ENCODE data around the gene PTPRCAP. TPM values are rescaled to one million over a fixed set of nuclear protein-coding genes. Genes with fewer than 3 reads are reported as not detected.
A peak's percentile ranks its signal among the peaks of the same experiment; 100 is the strongest.

Gene PTPRCAP
- total and polyA plus RNA-seq, 2 donors (not counting 1 experiment from before 2014, with no cell fraction given): 266 to 565 TPM

DNA sequence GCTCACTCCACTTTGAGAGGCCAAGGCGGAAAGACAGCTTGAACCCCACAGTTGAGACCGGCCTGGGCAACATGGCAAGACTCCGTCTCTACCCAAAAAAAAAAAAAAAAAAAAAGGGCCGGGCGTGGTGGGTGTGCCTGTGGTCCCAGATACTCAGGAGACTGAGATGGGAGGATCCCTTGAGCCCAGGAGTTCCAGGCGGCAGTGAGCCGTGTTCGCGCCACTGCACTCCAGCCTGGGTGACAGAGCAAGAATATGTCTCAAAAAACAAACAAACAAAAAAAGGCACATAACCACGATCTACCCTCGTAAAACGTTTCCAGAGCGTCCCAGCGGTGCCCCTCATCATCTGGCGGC lies 46.6 kb downstream of the PTPRCAP start:
- Histone ChIP-seq H3K4me1 (ENCODE audit: control insufficient read depth in 2 of 2, insufficient read depth in 2 of 2, low read length in 2 of 2) (peaks cover 10 to 29% of the 10 kb centered on the region in 2 donors), H3K4me3 (ENCODE audit: control extremely low read depth in 1 of 5, extremely low read depth in 1 of 5, insufficient read depth in 1 of 5, low read depth in 2 of 5, low read length in 4 of 5) (peak overlapping the region; percentile 63 to 95 (median 81)), H3K27me3 (replicated peaks in 1 of 4; ENCODE audit: control extremely low read depth in 1 of 4, control insufficient read depth in 3 of 4, insufficient read depth in 4 of 4, low read length in 3 of 4) (no peaks in the 10 kb centered on the region), H3K79me2 (ENCODE audit: control insufficient read depth, insufficient read depth, low read length) (peaks cover 38% of the 10 kb centered on the region), H4K20me1 (ENCODE audit: control insufficient read depth, insufficient read depth, low read length, poor library complexity, severe bottlenecking) (peaks cover 32% of the 10 kb centered on the region), H3K9me3 (ENCODE audit: control extremely low read depth in 1 of 3, control insufficient read depth in 2 of 3, insufficient read depth in 1 of 3, low read length in 2 of 3) (no peaks in the 10 kb centered on the region), H3K9ac (ENCODE audit: low read length) (peak overlapping the region; percentile 83), H3K4me2 (replicated peaks; ENCODE audit: low read depth, low read length, poor library complexity, severe bottlenecking) (peak overlapping the region; percentile 99), H3K27ac (ENCODE audit: low read length in 2 of 2) (peak overlapping the region; percentile 33 to 78), H2AFZ (ENCODE audit: insufficient read depth, low read depth, low read length, poor library complexity, severe bottlenecking) (peak overlapping the region; percentile 87), H3K36me3 (replicated peaks in 1 of 2; ENCODE audit: control extremely low read depth in 1 of 2, control insufficient read depth in 1 of 2, extremely low read depth in 1 of 2, insufficient read depth in 2 of 2, low read length in 1 of 2) (peaks cover 0 to 2% of the 10 kb centered on the region in 2 experiments)
- no peak for TF ChIP-seq EZH2 (IDR thresholded peaks at IDR 0.05; ENCODE audit: borderline replicate concordance, insufficient read depth, low read depth, low read length, poor library complexity, severe bottlenecking)
- Mint-ChIP-seq H3K4me1 (peaks cover 33% of the 10 kb centered on the region), H3K4me3 (peak overlapping the region; percentile 91), H3K27ac (peak overlapping the region; percentile 69), H3K27me3 (no peaks in the 10 kb centered on the region), H3K9me3 (ENCODE audit: insufficient read depth) (no peaks in the 10 kb centered on the region)
- WGBS (ENCODE audit: insufficient coverage): 1% methylated on average over 10 of the region's 15 CpGs
- POLR2A ChIA-PET: interaction anchor here (0.6 to 2.3 kb wide), 17 partner anchors 9 to 1453 kb away, joined by 3 to 40 read pairs (median 5); partner anchors contain the start of genes CLCF1, CORO1B, PPP1CA and PTPRCAP
- intact Hi-C loops (cut with micrococcal nuclease): loop anchor here (1.0 kb wide), 3 partner anchors 10 to 78 kb away; partner anchors contain the start of genes PPP1CA, RPS6KB2 and TMEM134
- ATAC-seq (ENCODE audit: low read depth) (no peak), DNase-seq (no peak)
- CTCF ChIA-PET: interaction anchor here (0.6 to 42.2 kb wide), 10 partner anchors 9 to 274 kb away, joined by 3 to 2379 read pairs (median 10); partner anchors contain the start of genes AIP, CLCF1, PITPNM1 and POLD4

DNA sequence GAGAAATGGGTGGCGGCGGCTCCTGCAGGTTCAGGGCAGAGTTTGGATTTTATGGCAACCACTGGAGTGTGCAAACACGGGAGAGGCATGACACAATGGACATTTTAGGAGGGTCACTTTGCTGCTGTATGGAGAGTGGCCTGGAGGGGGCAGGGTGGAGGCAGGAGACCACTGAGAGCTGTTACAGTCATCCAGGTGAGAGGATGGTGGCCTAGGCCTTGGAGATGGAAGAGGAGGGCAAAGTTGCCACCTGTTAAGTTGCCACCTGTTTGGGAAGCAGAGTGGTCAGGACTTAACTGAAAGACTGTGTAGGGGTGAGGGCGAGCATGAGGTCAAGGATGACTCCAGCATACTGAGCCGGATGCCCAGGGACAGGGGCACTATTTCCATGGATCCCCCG lies 48.0 kb downstream of the PTPRCAP start:
- Histone ChIP-seq H2AFZ (ENCODE audit: insufficient read depth, low read depth, low read length, poor library complexity, severe bottlenecking) (no peak overlapping the region), H3K4me2 (replicated peaks; ENCODE audit: low read depth, low read length, poor library complexity, severe bottlenecking) (no peak overlapping the region), H3K79me2 (ENCODE audit: control insufficient read depth, insufficient read depth, low read length) (peaks cover 38% of the 10 kb centered on the region), H3K36me3 (replicated peaks in 1 of 2; ENCODE audit: control extremely low read depth in 1 of 2, control insufficient read depth in 1 of 2, extremely low read depth in 1 of 2, insufficient read depth in 2 of 2, low read length in 1 of 2) (no peaks in the 10 kb centered on the region), H4K20me1 (ENCODE audit: control insufficient read depth, insufficient read depth, low read length, poor library complexity, severe bottlenecking) (peaks cover 24% of the 10 kb centered on the region), H3K4me1 (ENCODE audit: control insufficient read depth in 2 of 2, insufficient read depth in 2 of 2, low read length in 2 of 2) (peaks cover 10 to 29% of the 10 kb centered on the region in 2 donors), H3K9me3 (ENCODE audit: control extremely low read depth in 1 of 3, control insufficient read depth in 2 of 3, insufficient read depth in 1 of 3, low read length in 2 of 3) (no peaks in the 10 kb centered on the region), H3K4me3 (ENCODE audit: control extremely low read depth in 1 of 5, extremely low read depth in 1 of 5, insufficient read depth in 1 of 5, low read depth in 2 of 5, low read length in 4 of 5) (no peak overlapping the region), H3K27ac (ENCODE audit: low read length in 2 of 2) (no peak overlapping the region), H3K27me3 (replicated peaks in 1 of 4; ENCODE audit: control extremely low read depth in 1 of 4, control insufficient read depth in 3 of 4, insufficient read depth in 4 of 4, low read length in 3 of 4) (no peaks in the 10 kb centered on the region), H3K9ac (ENCODE audit: low read length) (no peak overlapping the region)
- POLR2A ChIA-PET: interaction anchor here (0.6 to 1.3 kb wide), 5 partner anchors 12 to 116 kb away, joined by 3 to 5 read pairs (median 5); partner anchors contain the start of genes PITPNM1, PPP1CA and PTPRCAP
- TF ChIP-seq, protein P1, sequence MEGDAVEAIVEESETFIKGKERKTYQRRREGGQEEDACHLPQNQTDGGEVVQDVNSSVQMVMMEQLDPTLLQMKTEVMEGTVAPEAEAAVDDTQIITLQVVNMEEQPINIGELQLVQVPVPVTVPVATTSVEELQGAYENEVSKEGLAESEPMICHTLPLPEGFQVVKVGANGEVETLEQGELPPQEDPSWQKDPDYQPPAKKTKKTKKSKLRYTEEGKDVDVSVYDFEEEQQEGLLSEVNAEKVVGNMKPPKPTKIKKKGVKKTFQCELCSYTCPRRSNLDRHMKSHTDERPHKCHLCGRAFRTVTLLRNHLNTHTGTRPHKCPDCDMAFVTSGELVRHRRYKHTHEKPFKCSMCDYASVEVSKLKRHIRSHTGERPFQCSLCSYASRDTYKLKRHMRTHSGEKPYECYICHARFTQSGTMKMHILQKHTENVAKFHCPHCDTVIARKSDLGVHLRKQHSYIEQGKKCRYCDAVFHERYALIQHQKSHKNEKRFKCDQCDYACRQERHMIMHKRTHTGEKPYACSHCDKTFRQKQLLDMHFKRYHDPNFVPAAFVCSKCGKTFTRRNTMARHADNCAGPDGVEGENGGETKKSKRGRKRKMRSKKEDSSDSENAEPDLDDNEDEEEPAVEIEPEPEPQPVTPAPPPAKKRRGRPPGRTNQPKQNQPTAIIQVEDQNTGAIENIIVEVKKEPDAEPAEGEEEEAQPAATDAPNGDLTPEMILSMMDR (IDR thresholded peaks at IDR 0.05): peak; percentile 70
- no peak for TF ChIP-seq EZH2 (IDR thresholded peaks at IDR 0.05; ENCODE audit: borderline replicate concordance, insufficient read depth, low read depth, low read length, poor library complexity, severe bottlenecking)
- Mint-ChIP-seq H3K27me3 (no peaks in the 10 kb centered on the region), H3K27ac (peak overlapping the region; percentile 37), H3K4me1 (peaks cover 33% of the 10 kb centered on the region), H3K9me3 (ENCODE audit: insufficient read depth) (no peaks in the 10 kb centered on the region), H3K4me3 (peak overlapping the region; percentile 71)
- peak; percentile 38 for ATAC-seq (ENCODE audit: low read depth)
- DNase-seq: peak; percentile 70
- CTCF ChIA-PET: interaction anchor here (0.7 to 42.2 kb wide), 9 partner anchors 8 to 116 kb away, joined by 3 to 2379 read pairs (median 6); partner anchors contain the start of genes AIP, CLCF1, PITPNM1 and POLD4
- 75% methylated on average over 5 of the region's 6 CpGs for WGBS (ENCODE audit: insufficient coverage)
- intact Hi-C loops (cut with micrococcal nuclease): loop anchor here (1.0 kb wide), 1 partner anchor 117 kb away; no protein-coding TSS in a partner anchor
